Measurements from ENCODE around the gene GEMIN7. TPM values are rescaled to one million over a fixed set of nuclear protein-coding genes. Genes with fewer than 3 reads are reported as not detected.
"Not testable (repeated sequence)": the region's sequence is repeated elsewhere in the genome, so short reads cannot be mapped to it uniquely, and the experiment has no call there.

The GEMIN7 gene
- polyA plus RNA-seq, 1 donor, result 22.7 TPM

- DNase-seq (ENCODE audit: low read depth), result no peak
Measured at GRCh38 chr19:45104658-45105349, 25.7 kb downstream of the GEMIN7 start.

GRCh38 chr19:45106363-45106762 is 27.3 kb downstream of the GEMIN7 start:
- not testable (repeated sequence) for DNase-seq (ENCODE audit: low read depth)

GRCh38 chr19:45107621-45108150 is 28.6 kb downstream of the GEMIN7 start:
- DNase-seq (ENCODE audit: low read depth), result no peak

- DNase-seq (ENCODE audit: low read depth), result no peak
Measured at GRCh38 chr19:45110851-45111266, 31.8 kb downstream of the GEMIN7 start.

- DNase-seq (ENCODE audit: low read depth), result no peak
Measured at GRCh38 chr19:45112111-45112827, 33.2 kb downstream of the GEMIN7 start.

- DNase-seq (ENCODE audit: low read depth), result no peak
Measured at GRCh38 chr19:45113628-45114027, 34.6 kb downstream of the GEMIN7 start.

- DNase-seq (ENCODE audit: low read depth), result no peak
Measured at GRCh38 chr19:45114116-45114515, 35.1 kb downstream of the GEMIN7 start.

DNA sequence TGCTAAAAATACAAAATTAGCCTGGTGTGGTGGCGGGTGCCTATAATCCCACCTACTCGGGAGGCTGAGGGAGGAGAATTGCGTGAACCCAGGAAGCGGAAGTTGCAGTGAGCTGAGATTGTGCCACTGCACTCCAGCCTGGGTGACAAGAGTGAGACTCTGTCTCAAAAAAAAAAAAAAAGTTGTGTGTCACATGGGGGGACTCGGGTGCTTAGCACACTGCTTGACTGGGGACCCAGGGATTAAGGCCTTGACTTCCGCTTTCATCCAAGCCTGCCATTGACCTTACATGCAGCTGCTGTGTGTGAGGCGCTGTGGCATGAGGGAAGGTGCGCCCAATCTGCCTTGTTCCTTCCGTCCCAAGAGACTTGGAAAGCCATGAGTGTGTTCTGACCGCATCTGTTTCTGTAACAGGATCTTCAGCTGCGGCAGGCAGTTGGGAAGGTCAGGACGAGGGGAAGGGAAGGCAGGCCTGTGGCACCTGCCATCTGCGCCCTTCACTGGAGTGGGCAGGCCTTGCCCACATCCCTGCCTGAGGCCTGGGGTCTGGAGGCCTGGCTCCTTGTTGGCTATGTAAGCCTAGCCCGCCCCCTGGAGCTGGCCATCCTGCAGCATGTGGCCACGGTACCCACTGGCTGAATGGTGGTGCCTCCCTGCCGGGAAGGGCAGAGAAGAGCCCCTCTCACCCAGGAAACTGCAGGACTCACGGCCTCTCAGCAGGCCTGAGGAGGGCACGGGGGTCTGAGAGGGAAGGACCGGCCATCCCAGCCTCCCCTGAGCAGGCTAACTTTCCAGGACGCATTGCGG is 37.0 kb downstream of the GEMIN7 start:
- no peak for DNase-seq (ENCODE audit: low read depth)

- DNase-seq (ENCODE audit: low read depth), result no peak
Measured at GRCh38 chr19:45117167-45117594, 38.1 kb downstream of the GEMIN7 start.

- DNase-seq (ENCODE audit: low read depth), result no peak
Measured at GRCh38 chr19:45117671-45118070, 38.6 kb downstream of the GEMIN7 start.

GRCh38 chr19:45118106-45118505 is 39.0 kb downstream of the GEMIN7 start:
- DNase-seq (ENCODE audit: low read depth), result no peak

DNA sequence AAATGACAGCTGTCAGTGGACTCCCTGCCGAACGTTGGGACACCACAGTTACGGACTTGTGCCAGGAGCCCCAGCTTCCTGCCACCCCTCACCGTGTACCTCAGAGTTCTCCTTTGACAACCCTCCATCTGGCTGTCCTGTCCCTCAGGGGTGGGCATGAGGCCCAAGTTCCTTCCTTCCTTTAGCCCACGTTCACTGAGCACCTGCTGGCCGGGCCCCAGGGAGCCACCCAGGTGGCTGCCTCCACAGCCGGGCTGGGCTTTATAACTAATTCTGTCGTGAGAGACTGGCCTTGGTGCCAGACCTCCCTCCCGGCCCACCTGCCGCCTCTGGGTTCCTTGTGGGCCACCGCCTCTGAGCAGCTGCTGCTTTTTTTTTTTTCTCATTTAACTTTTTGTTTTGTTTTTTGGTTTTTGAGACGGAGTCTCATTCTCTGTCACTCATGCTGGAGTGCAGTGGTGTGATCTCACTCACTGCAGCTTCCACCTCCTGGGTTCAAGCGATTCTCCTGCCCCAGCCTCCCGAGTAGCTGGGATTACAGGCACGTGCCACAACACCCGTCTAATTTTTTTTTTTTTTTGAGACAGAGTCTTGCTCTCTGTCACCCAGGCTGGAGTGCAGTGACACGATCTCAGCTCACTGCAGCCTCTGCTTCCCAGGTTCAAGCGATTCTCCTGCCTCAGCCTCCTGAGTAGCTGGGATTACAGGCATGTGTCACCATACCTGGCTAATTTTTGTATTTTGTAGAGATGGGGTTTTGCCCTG is 39.7 kb downstream of the GEMIN7 start:
- not testable (repeated sequence) for DNase-seq (ENCODE audit: low read depth)

GRCh38 chr19:45119582-45119981 is 40.5 kb downstream of the GEMIN7 start:
- DNase-seq (ENCODE audit: low read depth), result no peak

GRCh38 chr19:45121827-45122345 is 42.8 kb downstream of the GEMIN7 start:
- DNase-seq (ENCODE audit: low read depth), result no peak

- DNase-seq (ENCODE audit: low read depth), result no peak
Measured at GRCh38 chr19:45122832-45123231, 43.8 kb downstream of the GEMIN7 start.

DNA sequence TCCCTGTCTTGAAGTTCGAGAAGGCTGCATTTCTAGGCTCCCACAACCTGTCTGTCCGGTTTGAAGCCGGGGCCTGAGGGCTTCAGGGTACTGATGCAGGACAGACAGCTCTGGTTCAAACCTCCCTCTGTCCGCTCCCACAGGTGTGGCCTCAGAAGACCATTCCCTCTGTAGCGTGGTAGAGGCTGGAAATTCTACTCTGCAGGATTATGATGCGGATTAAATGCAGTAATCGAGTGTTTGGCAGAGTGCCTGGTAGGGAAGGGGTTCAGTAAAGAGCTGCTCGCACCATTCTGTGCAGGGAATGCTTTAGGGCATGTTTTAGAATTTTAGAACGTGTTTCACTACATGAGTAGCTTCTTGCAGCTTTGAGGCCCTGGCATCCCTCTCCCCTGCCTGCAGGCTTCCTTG is 44.4 kb downstream of the GEMIN7 start:
- no peak for DNase-seq (ENCODE audit: low read depth)

GRCh38 chr19:45124021-45124420 is 45.0 kb downstream of the GEMIN7 start:
- DNase-seq (ENCODE audit: low read depth), result no peak

GRCh38 chr19:45125360-45125759 is 46.3 kb downstream of the GEMIN7 start:
- DNase-seq (ENCODE audit: low read depth), result no peak

DNA sequence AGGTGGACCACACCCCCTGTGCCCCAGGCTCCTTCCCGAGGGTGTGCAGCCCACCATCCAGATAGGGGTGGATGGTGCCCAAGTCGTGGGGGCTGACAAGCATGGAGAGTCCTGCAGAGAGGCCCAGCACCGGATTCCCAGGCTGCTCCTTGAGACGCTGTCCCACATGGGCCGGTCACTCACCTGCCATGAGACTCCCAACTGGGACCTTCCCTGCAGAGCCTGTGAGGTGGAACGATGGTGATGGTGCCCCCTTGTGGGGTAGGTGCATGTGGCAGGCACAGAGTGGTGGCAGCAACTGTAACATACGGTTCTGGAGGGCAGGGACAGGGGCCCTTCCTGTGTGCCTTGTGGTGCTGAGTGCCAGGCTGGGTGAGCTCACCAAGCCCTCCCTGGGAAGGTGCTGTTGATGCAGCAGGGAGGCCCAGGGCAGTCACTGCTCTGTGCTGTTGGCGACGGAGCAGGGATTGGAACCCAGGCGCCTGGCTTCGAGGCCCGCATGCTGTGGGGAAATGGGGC is 47.0 kb downstream of the GEMIN7 start:
- no peak for DNase-seq (ENCODE audit: low read depth)

DNA sequence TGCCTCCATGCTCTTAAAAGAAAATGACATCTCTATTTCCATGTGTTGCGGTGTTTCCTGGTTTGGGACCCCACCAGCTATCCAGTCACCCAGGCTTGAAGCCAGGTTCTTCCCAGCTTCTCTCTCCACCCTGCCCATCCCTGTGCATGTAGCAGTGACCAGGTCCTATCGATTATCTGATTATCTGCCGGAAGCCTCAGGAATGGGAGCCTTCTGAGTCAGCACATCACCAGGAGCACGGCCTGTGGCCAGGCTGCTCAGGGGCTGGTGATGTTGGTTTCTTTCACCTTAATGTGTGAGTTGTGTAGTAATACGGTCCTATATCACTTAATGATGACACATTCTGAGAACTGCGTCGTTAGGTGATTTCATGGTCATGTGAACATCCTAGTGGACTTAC is 47.6 kb downstream of the GEMIN7 start:
- no peak for DNase-seq (ENCODE audit: low read depth)

GRCh38 chr19:45128146-45128545 is 49.1 kb downstream of the GEMIN7 start:
- no peak for DNase-seq (ENCODE audit: low read depth)
